PC-9 (cell line): ENCODE data around the gene SCG2. TPM values are rescaled to one million over a fixed set of nuclear protein-coding genes. Genes with fewer than 3 reads are reported as not detected.

ENCODE experiments used
- BruUV-seq: library from RNA; stranded (reverse); fragments of 400-500 nt; replicated peaks from 2 replicates; lab custom pipeline; 2021; lab: Mats Ljungman, UMichigan
- CTCF ChIA-PET: fragments of 300-600 bp; sonication (Branson Sonifier 250); formaldehyde crosslinking; loops from one replicate; lab custom pipeline; 2022; ENCODE audit warnings: antibody characterized with exemption; lab: Charles Lee
- POLR2A ChIA-PET: fragments of 300-600 bp; sonication (Branson Sonifier 250); formaldehyde crosslinking; loops from one replicate; lab custom pipeline; 2022; ENCODE audit warnings: antibody characterized with exemption; ENCODE audit not compliant: unreplicated experiment; lab: Charles Lee
- DNase-seq, 2 experiments: peaks; one replicate each; pipeline versions ENCODE4 v3.0.0 to v3.0.0-alpha.2; 2015 to 2022; ENCODE audit warnings: mixed read lengths in 1 of 2
- H2AFZ ChIP-seq: fragments of 200-600 bp; sonication (generic); 2 replicates; pipeline ENCODE4 v1.8.1; 2017; ENCODE audit warnings: antibody characterized with exemption
- H3F3A ChIP-seq: fragments of 200-600 bp; sonication (generic); 2 replicates; pipeline ENCODE4 v1.8.1; 2017; ENCODE audit warnings: antibody characterized with exemption, mild to moderate bottlenecking, low read depth; ENCODE audit not compliant: insufficient read depth
- H3K27ac ChIP-seq: fragments of 200-600 bp; sonication (generic); 2 replicates; pipeline ENCODE4 v1.6.1; 2016; ENCODE audit warnings: mixed run types
- H3K27me3 ChIP-seq: fragments of 200-600 bp; sonication (generic); 2 replicates; pipeline ENCODE4 v1.6.1; 2016; ENCODE audit warnings: low read depth, mixed run types; ENCODE audit not compliant: insufficient read depth
- H3K36me3 ChIP-seq: fragments of 200-600 bp; sonication (generic); 2 replicates; pipeline ENCODE4 v1.6.1; 2016; ENCODE audit warnings: low read depth, mixed run types
- H3K4me1 ChIP-seq: fragments of 200-600 bp; sonication (generic); replicated peaks from 2 replicates; pipeline ENCODE4 v1.6.1; 2016; ENCODE audit warnings: mixed run types; ENCODE audit not compliant: insufficient read depth
- H3K4me2 ChIP-seq: fragments of 200-600 bp; sonication (generic); 2 replicates; pipeline ENCODE4 v1.6.1; 2017; ENCODE audit warnings: mixed run types
- H3K4me3 ChIP-seq: fragments of 200-600 bp; sonication (generic); 2 replicates; pipeline ENCODE4 v1.6.1; 2016; ENCODE audit warnings: mixed run types
- H3K79me2 ChIP-seq: fragments of 200-600 bp; sonication (generic); 2 replicates; pipeline ENCODE4 v1.6.1; 2017; ENCODE audit warnings: low read depth, mixed run types
- H3K9me2 ChIP-seq: fragments of 200-600 bp; sonication (generic); 2 replicates; pipeline ENCODE4 v1.8.1; 2017; ENCODE audit warnings: mild to moderate bottlenecking; ENCODE audit not compliant: insufficient read depth
- H3K9me3 ChIP-seq: fragments of 200-600 bp; sonication (generic); 2 replicates; pipeline ENCODE4 v1.8.1; 2016; ENCODE audit warnings: low read depth; ENCODE audit not compliant: insufficient read depth
- H4K20me1 ChIP-seq: fragments of 200-600 bp; sonication (generic); 2 replicates; pipeline ENCODE4 v1.8.1; 2017; ENCODE audit not compliant: insufficient read depth
- EZH2 ChIP-seq: fragments of 200-600 bp; sonication (generic); IDR thresholded peaks from 2 replicates; pipeline ENCODE4 v1.8.0; 2017; ENCODE audit warnings: antibody characterized with exemption, low read depth
- intact Hi-C: fragments of 100-400 bp; cut with micrococcal nuclease; formaldehyde crosslinking; loops from one replicate; pipeline ENCODE4 v1.10.0; 2022; ENCODE audit not compliant: unreplicated experiment
- total RNA-seq: library from RNA; stranded (reverse); gene quantifications from 2 replicates; pipeline ENCODE4 v1.2.3, GENCODE V29; 2021
- TF ChIP-seq, protein P1 (sequence below): fragments of 200-600 bp; sonication (generic); conservative IDR thresholded peaks from 2 replicates; pipeline ENCODE4 v1.6.1; 2017; ENCODE audit warnings: mixed run types, antibody characterized with exemption, mild to moderate bottlenecking, moderate library complexity

The SCG2 gene
- total RNA-seq, 1 experiment from 2014 or later = 0.81 TPM

- DNase-seq = peak; percentile 96 to 100
- H2AFZ ChIP-seq = peak overlapping the region; percentile 6
- ChIA-PET POLR2A (interaction anchor here (0.5 to 0.7 kb wide), 3 partner anchors 23 to 1036 kb away, joined by 3 to 21 read pairs (median 4); no protein-coding TSS in a partner anchor), CTCF (interaction anchor here (0.6 to 1.3 kb wide), 2 partner anchors 11 to 28 kb away, joined by 3 to 13 read pairs; no protein-coding TSS in a partner anchor)
- no peaks in the 10 kb centered on the region for H3K27me3 ChIP-seq
- H3K4me2 ChIP-seq = peak overlapping the region; percentile 56
- intact Hi-C loops = loop anchor here (1.0 to 10.0 kb wide), 9 partner anchors 11 to 577 kb away; no protein-coding TSS in a partner anchor
- peaks cover 31% of the 10 kb centered on the region for H3F3A ChIP-seq
- no peaks in the 10 kb centered on the region for H3K79me2 ChIP-seq
- TF ChIP-seq EZH2 = no peak
- TF ChIP-seq, protein P1, sequence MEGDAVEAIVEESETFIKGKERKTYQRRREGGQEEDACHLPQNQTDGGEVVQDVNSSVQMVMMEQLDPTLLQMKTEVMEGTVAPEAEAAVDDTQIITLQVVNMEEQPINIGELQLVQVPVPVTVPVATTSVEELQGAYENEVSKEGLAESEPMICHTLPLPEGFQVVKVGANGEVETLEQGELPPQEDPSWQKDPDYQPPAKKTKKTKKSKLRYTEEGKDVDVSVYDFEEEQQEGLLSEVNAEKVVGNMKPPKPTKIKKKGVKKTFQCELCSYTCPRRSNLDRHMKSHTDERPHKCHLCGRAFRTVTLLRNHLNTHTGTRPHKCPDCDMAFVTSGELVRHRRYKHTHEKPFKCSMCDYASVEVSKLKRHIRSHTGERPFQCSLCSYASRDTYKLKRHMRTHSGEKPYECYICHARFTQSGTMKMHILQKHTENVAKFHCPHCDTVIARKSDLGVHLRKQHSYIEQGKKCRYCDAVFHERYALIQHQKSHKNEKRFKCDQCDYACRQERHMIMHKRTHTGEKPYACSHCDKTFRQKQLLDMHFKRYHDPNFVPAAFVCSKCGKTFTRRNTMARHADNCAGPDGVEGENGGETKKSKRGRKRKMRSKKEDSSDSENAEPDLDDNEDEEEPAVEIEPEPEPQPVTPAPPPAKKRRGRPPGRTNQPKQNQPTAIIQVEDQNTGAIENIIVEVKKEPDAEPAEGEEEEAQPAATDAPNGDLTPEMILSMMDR = no peak
- BruUV-seq = no TSS peak
- H3K4me3 ChIP-seq = peak overlapping the region; percentile 8; the same call in 1 of the 2 replicates
- peaks cover 13% of the 10 kb centered on the region; the same call in 1 of the 2 replicates for H3K9me3 ChIP-seq
- peaks cover 54% of the 10 kb centered on the region for H3K4me1 ChIP-seq
- H4K20me1 ChIP-seq = no peaks in the 10 kb centered on the region
- no peaks in the 10 kb centered on the region for H3K9me2 ChIP-seq
- H3K27ac ChIP-seq = peak overlapping the region; percentile 89
- 0 out of 2 replicates have a peak, but pooled peaks cover 4% of the 10 kb centered on the region for H3K36me3 ChIP-seq
Observed at GRCh38 chr2:223549215-223549614, 52.9 kb downstream of the SCG2 start.

DNA sequence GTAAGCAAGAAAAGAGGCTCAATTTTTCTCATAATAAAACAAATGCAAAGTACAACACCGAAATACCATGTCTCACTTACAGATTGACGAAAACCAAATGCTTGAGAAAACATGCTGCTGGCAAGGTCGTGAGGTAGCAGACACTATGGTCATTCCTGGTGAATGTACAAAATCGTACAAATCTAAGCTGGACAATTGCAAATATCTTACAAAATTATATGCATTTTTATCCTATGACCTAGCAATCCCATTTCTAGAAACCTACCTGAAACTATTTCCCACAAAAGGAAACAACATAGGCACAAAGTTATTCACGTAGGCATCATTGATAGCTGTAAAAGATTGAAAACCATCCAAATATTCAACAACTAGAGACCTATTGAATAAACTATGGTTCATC, 54.0 kb downstream of the SCG2 start:
- Histone ChIP-seq H3K27ac (peak overlapping the region; percentile 89), H3K4me1 (peaks cover 54% of the 10 kb centered on the region), H3K79me2 (no peaks in the 10 kb centered on the region), H3K4me3 (no peak overlapping the region), H3K36me3 (0 out of 2 replicates have a peak, but pooled peaks cover 4% of the 10 kb centered on the region), H3K9me3 (peaks cover 13% of the 10 kb centered on the region; the same call in 1 of the 2 replicates), H2AFZ (no peak overlapping the region), H3K4me2 (peak overlapping the region; percentile 56), H4K20me1 (no peaks in the 10 kb centered on the region), H3F3A (peaks cover 31% of the 10 kb centered on the region), H3K27me3 (no peaks in the 10 kb centered on the region), H3K9me2 (no peaks in the 10 kb centered on the region)
- no peak for DNase-seq
- intact Hi-C loops = loop anchor here (2.0 to 10.0 kb wide), 4 partner anchors 83 to 576 kb away; no protein-coding TSS in a partner anchor
- POLR2A ChIA-PET = interaction anchor here (0.6 to 0.8 kb wide), 3 partner anchors 40 to 508 kb away, joined by 3 to 4 read pairs (median 4); no protein-coding TSS in a partner anchor
- CTCF ChIA-PET = interaction anchor here (1.1 to 1.3 kb wide), 2 partner anchors 10 to 249 kb away, joined by 3 to 13 read pairs; no protein-coding TSS in a partner anchor
- TSS peak; percentile 41 for BruUV-seq
- no peak for TF ChIP-seq EZH2
- TF ChIP-seq, protein P1 = no peak

Other genes with a start within 250 kb of the SCG2 start
- 61.3 and 73.3 TPM in 2 replicates for gene AP1S3, start 235.2 kb upstream of the SCG2 start, total RNA-seq